ENCODE results near the gene NDUFA11.
"Not testable (repeated sequence)": the region's sequence is repeated elsewhere in the genome, so short reads cannot be mapped to it uniquely, and the experiment has no call there.

NDUFA11 gene

DNA sequence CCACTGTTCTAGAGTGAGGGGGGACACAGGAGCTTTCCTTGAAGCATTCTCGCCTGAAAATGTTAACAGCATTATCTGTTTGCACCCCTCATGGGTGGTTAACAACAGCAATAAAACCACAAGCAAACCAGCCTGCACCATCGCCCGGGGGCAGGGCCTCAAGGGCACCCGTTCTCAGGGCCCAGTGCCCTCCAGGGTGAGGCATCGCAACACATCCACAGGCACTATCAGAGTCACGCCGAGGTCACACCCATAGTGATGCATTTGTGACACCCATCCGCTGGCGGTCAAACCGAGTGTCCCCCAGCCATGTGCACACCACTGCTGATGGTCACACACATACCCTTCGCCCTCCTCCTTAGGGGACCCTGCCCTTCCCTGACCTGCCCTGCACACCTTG, 37.8 kb downstream of the NDUFA11 start:
- Mint-ChIP-seq H3K4me1 (no peaks in the 10 kb centered on the region), H3K4me3 (no peak overlapping the region), H3K27ac (no peak overlapping the region), H3K9me3 (no peaks in the 10 kb centered on the region), H3K36me3 (no peaks in the 10 kb centered on the region), H3K27me3 (peaks cover 2% of the 10 kb centered on the region)

DNA sequence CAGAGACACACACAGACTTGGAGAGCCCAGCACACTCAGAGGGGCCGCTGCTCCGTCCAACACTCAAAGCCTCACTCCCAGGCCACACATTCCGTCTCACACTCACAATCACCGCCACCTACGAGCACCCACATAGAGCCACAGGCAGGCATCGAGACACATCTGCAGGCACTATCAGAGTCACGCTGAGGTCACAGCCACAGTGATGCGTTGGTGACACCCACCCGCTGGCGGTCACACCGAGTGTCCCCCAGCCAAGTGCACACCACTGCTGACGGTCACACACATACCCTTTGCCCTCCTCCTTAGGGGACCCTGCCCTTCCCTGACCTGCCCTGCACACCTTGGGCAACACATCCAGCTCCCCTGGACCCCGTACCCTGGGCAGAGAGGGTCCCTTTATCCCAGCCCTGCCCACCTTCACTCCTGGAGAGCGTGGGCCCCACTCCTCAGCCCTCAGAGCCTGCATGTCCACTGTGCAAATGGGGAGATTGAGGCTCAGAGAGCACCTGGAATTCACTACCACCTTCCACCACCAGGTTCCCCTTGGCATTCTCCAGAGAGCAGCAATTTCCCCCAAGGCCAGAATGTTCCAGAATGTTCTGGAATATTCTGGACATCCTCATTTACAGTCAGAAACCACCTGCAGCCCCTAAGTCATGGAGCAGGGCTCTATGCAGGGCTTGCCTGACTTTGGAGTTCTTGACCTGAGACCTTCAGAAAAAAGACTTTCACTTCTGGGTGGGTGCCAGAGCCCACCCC, 38.7 kb downstream of the NDUFA11 start:
- Mint-ChIP-seq H3K4me1 (no peaks in the 10 kb centered on the region), H3K36me3 (no peaks in the 10 kb centered on the region), H3K27ac (no peak overlapping the region), H3K4me3 (no peak overlapping the region), H3K9me3 (no peaks in the 10 kb centered on the region), H3K27me3 (peaks cover 2% of the 10 kb centered on the region)

GRCh38 chr19:5864013-5864720, 39.4 kb downstream of the NDUFA11 start:
- Mint-ChIP-seq H3K27me3 (peaks cover 2% of the 10 kb centered on the region), H3K27ac (no peak overlapping the region), H3K36me3 (no peaks in the 10 kb centered on the region)

DNA sequence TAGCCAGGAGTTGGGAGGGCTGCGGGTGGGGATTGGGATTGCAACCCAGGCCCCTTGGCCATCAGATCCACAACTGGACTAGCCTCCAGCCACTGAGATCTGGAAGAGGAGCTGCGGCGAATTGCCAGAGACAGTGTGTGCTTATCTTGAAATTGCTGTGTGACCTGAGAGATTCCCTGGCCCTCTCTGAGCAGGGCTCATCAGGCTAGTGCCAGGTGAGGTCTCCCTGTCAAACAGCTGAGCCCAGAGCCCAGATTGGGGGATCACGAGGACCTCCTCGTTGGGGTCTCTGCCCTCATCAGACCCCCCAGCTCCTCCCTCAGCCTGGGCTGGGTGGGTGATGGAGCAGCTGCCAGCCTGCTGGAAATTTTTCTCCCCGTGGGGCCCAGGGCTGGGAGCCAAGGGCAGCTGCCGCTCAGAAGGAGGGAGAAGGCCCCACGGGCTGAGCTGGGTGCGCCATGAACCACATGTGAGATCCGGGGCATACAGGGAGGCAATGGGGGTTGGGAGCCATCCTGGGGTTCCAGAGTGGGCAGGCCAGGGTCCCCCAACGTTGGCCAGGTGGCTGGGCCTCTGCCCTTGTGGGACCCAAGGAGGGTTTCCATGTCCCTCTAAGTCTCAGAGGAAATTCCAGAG, 40.4 kb downstream of the NDUFA11 start:
- H3K4me1 Mint-ChIP-seq: no peaks in the 10 kb centered on the region
- H3K9me3 Mint-ChIP-seq: no peaks in the 10 kb centered on the region
- H3K27ac Mint-ChIP-seq: no peak overlapping the region

More at GRCh38 chr19:5864013-5864720, 39.4 kb downstream of the NDUFA11 start:
- Mint-ChIP-seq H3K9me3 (no peaks in the 10 kb centered on the region), H3K4me1 (no peaks in the 10 kb centered on the region), H3K4me3 (no peak overlapping the region)

GRCh38 chr19:5857203-5858081, 46.1 kb downstream of the NDUFA11 start:
- Mint-ChIP-seq H3K9me3 (no peaks in the 10 kb centered on the region), H3K27ac (no peak overlapping the region), H3K27me3 (peaks cover 2% of the 10 kb centered on the region), H3K36me3 (no peaks in the 10 kb centered on the region), H3K4me1 (no peaks in the 10 kb centered on the region), H3K4me3 (no peak overlapping the region)

More for the DNA sequence above, 40.4 kb downstream of the NDUFA11 start:
- peaks cover 2% of the 10 kb centered on the region for H3K27me3 Mint-ChIP-seq
- no peaks in the 10 kb centered on the region for H3K36me3 Mint-ChIP-seq
- no peak overlapping the region for H3K4me3 Mint-ChIP-seq

GRCh38 chr19:5855151-5855550, 48.4 kb downstream of the NDUFA11 start:
- H3K9me3 Mint-ChIP-seq, H3K27me3 Mint-ChIP-seq, H3K4me1 Mint-ChIP-seq, H3K36me3 Mint-ChIP-seq, H3K4me3 Mint-ChIP-seq, H3K27ac Mint-ChIP-seq: not testable (repeated sequence)

GRCh38 chr19:5854121-5854520, 49.5 kb downstream of the NDUFA11 start:
- not testable (repeated sequence) for H3K27ac Mint-ChIP-seq, H3K9me3 Mint-ChIP-seq, H3K36me3 Mint-ChIP-seq, H3K4me3 Mint-ChIP-seq, H3K27me3 Mint-ChIP-seq, H3K4me1 Mint-ChIP-seq

DNA sequence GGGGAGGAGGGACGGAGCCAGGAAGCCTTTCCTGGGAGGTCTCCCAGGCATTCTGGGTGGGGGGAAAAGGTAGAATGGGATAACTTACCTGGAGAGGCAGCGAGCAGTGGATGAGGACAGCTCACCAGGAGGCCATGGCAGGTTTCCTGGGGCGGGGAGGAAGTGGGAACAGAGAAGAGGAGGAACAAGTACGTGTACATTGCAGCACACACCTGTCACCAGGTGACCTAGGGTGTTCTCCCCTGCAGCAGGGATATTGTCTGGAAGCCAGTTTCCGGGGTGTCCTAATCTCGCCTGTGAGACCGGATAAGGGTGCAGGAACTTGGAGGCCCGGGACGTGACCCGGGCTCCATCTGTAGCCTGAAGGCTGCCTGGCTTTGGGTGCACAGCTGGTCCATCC, 52.3 kb downstream of the NDUFA11 start, which contains the start of gene FUT3:
Gene FUT3 (minus strand): TSS at position 148 of the 400 bp plus-strand sequence.
- no peaks in the 10 kb centered on the region for H3K36me3 Mint-ChIP-seq
- no peaks in the 10 kb centered on the region for H3K4me1 Mint-ChIP-seq
- H3K27ac Mint-ChIP-seq: no peak within 1 kb of the TSS
- no peak within 1 kb of the TSS for H3K4me3 Mint-ChIP-seq
- no peaks in the 10 kb centered on the region for H3K27me3 Mint-ChIP-seq
- H3K9me3 Mint-ChIP-seq: no peaks in the 10 kb centered on the region

- Mint-ChIP-seq H3K27me3 (no peaks in the 10 kb centered on the region), H3K4me1 (no peaks in the 10 kb centered on the region), H3K4me3 (no peak overlapping the region), H3K36me3 (no peaks in the 10 kb centered on the region), H3K9me3 (no peaks in the 10 kb centered on the region), H3K27ac (no peak overlapping the region)
Measured at GRCh38 chr19:5850743-5851293, 52.8 kb downstream of the NDUFA11 start.

DNA sequence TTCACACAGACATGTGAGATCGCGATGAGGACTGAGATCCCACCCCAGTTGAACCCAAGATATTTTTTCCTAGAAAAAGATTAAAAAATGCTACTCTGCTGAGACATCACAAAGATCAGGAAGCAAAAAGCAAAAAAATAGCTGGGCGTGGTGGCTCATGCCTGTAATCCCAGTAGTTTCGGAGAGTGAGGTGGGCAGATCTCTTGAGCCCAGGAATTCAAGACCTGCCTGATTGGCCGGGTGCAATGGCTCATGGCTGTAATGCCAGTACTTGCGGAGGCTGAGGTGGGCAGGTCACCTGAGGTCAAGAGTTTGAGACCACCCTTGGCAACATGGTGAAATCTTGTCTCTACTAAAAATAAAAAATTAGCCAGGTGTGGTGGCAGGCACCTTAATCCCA, 53.4 kb downstream of the NDUFA11 start:
- Mint-ChIP-seq H3K27ac (no peak overlapping the region), H3K36me3 (no peaks in the 10 kb centered on the region), H3K4me1 (no peaks in the 10 kb centered on the region), H3K4me3 (no peak overlapping the region), H3K9me3 (no peaks in the 10 kb centered on the region), H3K27me3 (no peaks in the 10 kb centered on the region)

DNA sequence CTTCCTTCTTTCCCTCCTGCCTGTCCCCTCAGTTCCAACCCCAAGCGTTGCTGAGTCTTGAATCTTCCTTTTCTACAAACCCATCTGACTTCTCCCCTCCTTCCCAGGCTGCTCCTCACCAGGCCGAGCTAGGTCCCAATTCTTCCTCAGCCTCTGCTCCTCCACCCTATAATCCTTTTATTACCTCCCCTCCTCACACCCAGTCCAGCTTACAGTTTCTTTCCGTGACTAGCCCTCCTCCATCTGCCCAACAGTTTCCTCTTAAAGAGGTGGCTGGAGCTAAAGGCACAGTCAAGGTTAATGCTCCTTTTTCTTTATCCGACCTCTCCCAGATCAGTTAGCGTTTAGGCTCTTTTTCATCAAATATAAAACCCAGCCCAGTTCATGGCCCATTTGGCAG, 55.0 kb downstream of the NDUFA11 start:
- not testable (repeated sequence) for H3K4me3 Mint-ChIP-seq, H3K27ac Mint-ChIP-seq, H3K9me3 Mint-ChIP-seq, H3K4me1 Mint-ChIP-seq, H3K27me3 Mint-ChIP-seq, H3K36me3 Mint-ChIP-seq

GRCh38 chr19:5847846-5848245, 55.7 kb downstream of the NDUFA11 start:
- H3K4me1 Mint-ChIP-seq, H3K36me3 Mint-ChIP-seq, H3K27me3 Mint-ChIP-seq, H3K27ac Mint-ChIP-seq, H3K9me3 Mint-ChIP-seq, H3K4me3 Mint-ChIP-seq: not testable (repeated sequence)

Measured in activated naive CD4-positive, alpha-beta T cell treated with anti-CD3 and anti-CD28 coated beads, Interleukin-2, amount 50 U/mL, for 24 hours (primary cell).